OCI-LY3 (cell line): ENCODE measurements around the gene SLC4A1.
A peak's percentile ranks its signal among the peaks of the same experiment; 100 is the strongest.

Experiments used
- H2AFZ ChIP-seq: fragments of 200-600, 300-600 bp; shearing (Covaris generic); 2 replicates; pipeline ENCODE4 v1.6.0; 2014; ENCODE audit warnings: antibody characterized with exemption, low read depth, low read length
- H3K27ac ChIP-seq: fragments of 200-600, 300-600 bp; sonication (generic); 2 replicates; pipeline ENCODE4 v1.5.1; 2014; ENCODE audit warnings: mild to moderate bottlenecking, low read length, moderate library complexity, mixed read lengths
- H3K27me3 ChIP-seq: fragments of 200-600, 300-600 bp; sonication (generic); 2 replicates; pipeline ENCODE4 v1.6.1; 2014; ENCODE audit warnings: low read depth, low read length, mixed read lengths
- H3K36me3 ChIP-seq: fragments of 200-600, 300-600 bp; sonication (generic); replicated peaks from 2 replicates; pipeline ENCODE3; 2014; ENCODE audit warnings: low read depth, low read length, mixed read lengths
- H3K4me1 ChIP-seq: fragments of 300-600, 200-600 bp; sonication (generic); 2 replicates; pipeline ENCODE4 v1.6.1; 2014; ENCODE audit warnings: low read length, mixed read lengths
- H3K4me2 ChIP-seq: fragments of 200-600, 300-600 bp; sonication (generic); 2 replicates; pipeline ENCODE4 v1.6.1; 2014; ENCODE audit warnings: low read length, mixed read lengths
- H3K4me3 ChIP-seq: fragments of 300-600, 200-600 bp; sonication (generic); 2 replicates; pipeline ENCODE4 v1.5.1; 2014; ENCODE audit warnings: antibody characterized with exemption, mild to moderate bottlenecking, low read length, moderate library complexity
- H3K79me2 ChIP-seq: fragments of 300-600, 200-600 bp; shearing (Covaris generic); 2 replicates; pipeline ENCODE4 v1.6.1; 2014; ENCODE audit warnings: mild to moderate bottlenecking, low read length, mixed read lengths
- H3K9ac ChIP-seq: fragments of 300-600, 200-600 bp; shearing (Covaris generic); 2 replicates; pipeline ENCODE4 v1.6.0; 2014; ENCODE audit warnings: mild to moderate bottlenecking, low read length, moderate library complexity
- H3K9me3 ChIP-seq: fragments of 200-600, 300-600 bp; shearing (Covaris generic); 2 replicates; pipeline ENCODE4 v1.6.1; 2014; ENCODE audit warnings: low read length, mixed read lengths; ENCODE audit not compliant: insufficient read depth
- H4K20me1 ChIP-seq: fragments of 200-600, 300-600 bp; sonication (generic); 2 replicates; pipeline ENCODE4 v1.6.1; 2016; ENCODE audit warnings: low read length, mixed read lengths; ENCODE audit not compliant: insufficient read depth
- EZH2phosphoT487 ChIP-seq: fragments of 200-600 bp; shearing (Covaris generic); IDR thresholded peaks from 2 replicates; pipeline ENCODE4 v1.6.1; 2018; ENCODE audit warnings: antibody characterized with exemption, mixed run types, low read depth
- TF ChIP-seq, protein P1 (sequence below): fragments of 200-600, 300-600 bp; sonication (generic); IDR thresholded peaks from 2 replicates; pipeline ENCODE4 v1.5.1; 2014; ENCODE audit warnings: antibody characterized with exemption, low read length, low read depth

Gene SLC4A1

DNA sequence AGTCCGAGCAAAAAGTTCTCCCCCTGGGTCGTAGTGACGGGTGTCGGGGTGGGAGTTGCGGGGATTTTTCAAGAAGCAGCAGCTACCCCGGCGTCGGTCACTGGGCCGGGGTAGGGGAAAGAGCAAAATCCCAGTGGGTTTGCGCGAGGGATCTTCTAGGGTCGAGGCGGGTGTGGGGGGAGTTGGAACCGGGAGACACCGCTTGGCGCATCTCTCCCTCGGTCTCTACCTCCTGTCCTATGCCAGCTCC is 46.1 kb downstream of the SLC4A1 start:
- peak overlapping the region; percentile 99 for H3K9ac ChIP-seq
- no peak for TF ChIP-seq EZH2phosphoT487
- peak overlapping the region; percentile 95 for H3K27ac ChIP-seq
- H3K9me3 ChIP-seq: no peaks in the 10 kb centered on the region
- H3K36me3 ChIP-seq: peaks cover 5% of the 10 kb centered on the region
- H3K27me3 ChIP-seq: no peaks in the 10 kb centered on the region
- peak overlapping the region; percentile 97 for H3K4me3 ChIP-seq
- peaks cover 42% of the 10 kb centered on the region for H3K79me2 ChIP-seq
- H3K4me1 ChIP-seq: peaks cover 16% of the 10 kb centered on the region
- no peaks in the 10 kb centered on the region for H4K20me1 ChIP-seq
- peak overlapping the region; percentile 85 for H3K4me2 ChIP-seq
- H2AFZ ChIP-seq: no peak overlapping the region

DNA sequence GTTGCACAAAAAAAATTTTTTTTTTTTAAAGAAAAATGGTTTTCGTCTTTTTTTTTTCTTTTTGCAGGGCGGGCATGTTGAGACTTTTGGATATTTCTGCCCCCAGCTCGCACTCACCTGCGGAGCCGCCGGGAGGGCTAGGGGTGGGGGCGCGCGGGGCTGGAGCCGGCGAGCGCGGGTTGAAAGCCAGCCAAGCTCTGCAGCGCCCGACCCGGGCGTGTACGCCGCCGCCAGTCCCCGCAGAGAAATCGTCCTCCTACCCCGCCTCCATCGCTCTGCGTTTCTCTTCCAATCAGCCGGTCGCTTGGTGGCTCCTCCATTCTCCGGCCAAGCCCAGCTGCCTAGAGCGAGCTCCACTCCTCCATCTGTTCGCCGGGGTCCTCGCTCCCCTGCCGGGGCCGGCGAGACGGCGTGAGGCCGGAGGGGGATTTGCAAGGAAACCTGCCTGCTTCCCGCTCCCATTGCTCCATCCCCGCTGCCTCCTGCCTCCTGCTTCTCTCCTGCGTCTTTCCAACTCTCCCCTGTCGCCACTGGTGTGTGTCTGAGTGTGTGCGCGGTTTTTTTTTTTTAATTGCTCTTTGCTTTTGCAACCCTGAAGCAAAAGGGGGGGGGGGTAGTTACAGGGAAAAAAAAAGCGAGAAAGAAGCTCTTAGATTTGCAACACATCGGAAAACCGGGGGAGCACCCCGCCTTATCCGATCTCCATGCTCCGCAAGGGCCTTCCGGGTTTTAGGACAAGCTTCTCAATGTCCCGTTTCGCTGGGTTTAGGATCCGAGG is 46.7 kb downstream of the SLC4A1 start:
- Histone ChIP-seq H3K9me3 (no peaks in the 10 kb centered on the region), H3K27ac (peak overlapping the region; percentile 95), H3K4me1 (peaks cover 21% of the 10 kb centered on the region), H4K20me1 (no peaks in the 10 kb centered on the region), H3K79me2 (peaks cover 47% of the 10 kb centered on the region), H3K4me2 (peak overlapping the region; percentile 85), H3K9ac (peak overlapping the region; percentile 99), H3K27me3 (no peaks in the 10 kb centered on the region), H2AFZ (no peak overlapping the region), H3K4me3 (peak overlapping the region; percentile 97), H3K36me3 (peaks cover 9% of the 10 kb centered on the region)
- TF ChIP-seq, protein P1, sequence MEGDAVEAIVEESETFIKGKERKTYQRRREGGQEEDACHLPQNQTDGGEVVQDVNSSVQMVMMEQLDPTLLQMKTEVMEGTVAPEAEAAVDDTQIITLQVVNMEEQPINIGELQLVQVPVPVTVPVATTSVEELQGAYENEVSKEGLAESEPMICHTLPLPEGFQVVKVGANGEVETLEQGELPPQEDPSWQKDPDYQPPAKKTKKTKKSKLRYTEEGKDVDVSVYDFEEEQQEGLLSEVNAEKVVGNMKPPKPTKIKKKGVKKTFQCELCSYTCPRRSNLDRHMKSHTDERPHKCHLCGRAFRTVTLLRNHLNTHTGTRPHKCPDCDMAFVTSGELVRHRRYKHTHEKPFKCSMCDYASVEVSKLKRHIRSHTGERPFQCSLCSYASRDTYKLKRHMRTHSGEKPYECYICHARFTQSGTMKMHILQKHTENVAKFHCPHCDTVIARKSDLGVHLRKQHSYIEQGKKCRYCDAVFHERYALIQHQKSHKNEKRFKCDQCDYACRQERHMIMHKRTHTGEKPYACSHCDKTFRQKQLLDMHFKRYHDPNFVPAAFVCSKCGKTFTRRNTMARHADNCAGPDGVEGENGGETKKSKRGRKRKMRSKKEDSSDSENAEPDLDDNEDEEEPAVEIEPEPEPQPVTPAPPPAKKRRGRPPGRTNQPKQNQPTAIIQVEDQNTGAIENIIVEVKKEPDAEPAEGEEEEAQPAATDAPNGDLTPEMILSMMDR: no peak

DNA sequence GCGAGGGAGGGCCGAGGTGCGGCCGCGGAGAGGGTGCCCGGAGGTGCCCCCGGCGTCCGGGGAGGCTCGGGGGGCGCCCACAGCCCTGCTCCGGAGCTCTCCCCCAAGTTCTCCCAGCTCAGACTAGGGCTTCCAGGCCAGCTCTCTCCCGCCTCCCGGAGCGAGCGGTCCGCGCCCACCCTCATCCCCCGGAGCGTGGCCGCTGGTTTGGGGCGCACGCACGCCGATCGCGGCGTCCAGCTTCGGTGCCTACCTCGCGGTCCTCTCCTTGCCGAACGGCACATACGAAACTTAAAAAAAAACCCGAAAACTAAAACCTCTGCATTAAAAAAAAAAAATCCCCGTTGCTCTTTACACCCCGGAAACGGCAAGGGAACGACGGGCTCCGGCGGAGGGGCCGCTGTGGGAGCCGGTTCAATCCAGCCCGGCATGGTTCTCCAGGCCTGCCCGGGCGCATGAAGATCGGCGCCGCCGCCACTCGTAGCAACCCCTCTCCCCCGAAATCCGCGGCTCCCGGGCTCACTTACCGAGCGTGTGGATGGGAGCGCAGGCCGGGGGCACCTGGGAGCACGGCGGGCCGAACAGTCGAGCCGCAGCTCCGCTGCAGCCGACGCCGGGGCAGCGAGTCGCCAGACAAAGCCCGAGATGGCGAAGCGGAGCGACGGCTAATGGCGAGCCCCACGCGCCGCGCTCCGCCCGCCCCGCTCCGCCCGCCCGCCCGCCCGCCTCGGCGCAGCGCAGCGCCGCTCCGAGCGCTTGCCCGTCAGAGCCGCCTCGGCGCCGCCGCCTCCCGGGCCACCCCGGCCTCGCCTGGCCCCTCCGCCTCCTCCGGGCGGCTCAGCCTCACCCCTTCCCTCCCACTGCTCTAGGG is 47.5 kb downstream of the SLC4A1 start:
- peaks cover 29% of the 10 kb centered on the region for H3K4me1 ChIP-seq

DNA sequence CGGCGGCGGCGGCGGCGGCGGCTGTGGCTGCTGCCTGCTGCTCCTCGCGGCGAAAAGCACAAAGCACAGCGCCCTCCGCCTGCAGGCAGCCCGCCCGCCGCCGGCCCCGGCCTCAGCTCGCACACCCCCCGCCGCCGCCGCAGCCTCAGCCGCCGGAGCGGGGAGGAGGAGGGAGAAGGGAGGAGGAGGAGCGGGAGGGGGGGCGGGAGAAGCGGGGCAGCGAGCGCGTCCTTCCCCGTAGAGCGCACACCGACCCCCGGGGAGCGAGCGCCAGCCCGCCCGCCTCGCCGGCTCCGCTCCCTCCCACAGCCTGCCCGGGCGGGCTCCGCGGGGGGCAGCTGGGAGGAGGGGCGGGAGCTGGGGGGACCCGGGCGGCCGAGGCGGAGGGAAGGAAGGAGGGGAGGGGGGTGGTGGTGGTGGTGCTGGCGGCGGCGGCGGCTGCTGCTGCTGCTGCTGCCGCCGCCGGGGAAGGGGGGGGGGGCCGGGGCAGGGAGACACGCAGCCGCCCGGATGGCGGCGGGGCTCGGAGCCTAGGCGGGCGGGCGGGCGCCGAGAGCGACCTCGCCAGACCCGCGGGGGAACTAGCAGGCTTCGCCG is 48.2 kb downstream of the SLC4A1 start, which contains the start of gene UBTF:
Gene UBTF (minus strand): TSS at position 60 of the 597 bp plus-strand sequence. CDS start 1,446 bp downstream, outside the sequence.
- Histone ChIP-seq H4K20me1 (no peaks in the 10 kb centered on the region), H3K4me1 (peaks cover 33% of the 10 kb centered on the region), H3K27me3 (no peaks in the 10 kb centered on the region), H3K9ac (peak within 1 kb of the TSS; percentile 99), H3K27ac (peak within 1 kb of the TSS; percentile 95), H3K79me2 (peaks cover 63% of the 10 kb centered on the region), H3K9me3 (no peaks in the 10 kb centered on the region), H3K4me2 (peak within 1 kb of the TSS; percentile 73), H3K4me3 (peak within 1 kb of the TSS; percentile 97), H2AFZ (no peak within 1 kb of the TSS), H3K36me3 (peaks cover 22% of the 10 kb centered on the region)
- TF ChIP-seq EZH2phosphoT487: no peak

More for the DNA sequence above, 47.5 kb downstream of the SLC4A1 start:
- Histone ChIP-seq H3K79me2 (peaks cover 55% of the 10 kb centered on the region), H2AFZ (no peak overlapping the region), H3K9ac (peak overlapping the region; percentile 99), H3K27ac (peak overlapping the region; percentile 95), H3K36me3 (peaks cover 15% of the 10 kb centered on the region), H3K9me3 (no peaks in the 10 kb centered on the region), H3K4me2 (peak overlapping the region; percentile 85), H3K27me3 (no peaks in the 10 kb centered on the region), H3K4me3 (peak overlapping the region; percentile 97), H4K20me1 (no peaks in the 10 kb centered on the region)
- TF ChIP-seq, protein P1: no peak
- TF ChIP-seq EZH2phosphoT487: no peak
